H1 (cell line): ENCODE measurements around the gene LRRTM4. TPM values are rescaled to one million over a fixed set of nuclear protein-coding genes. Genes with fewer than 3 reads are reported as not detected.

Experiments used
- CHD7 ChIP-seq: fragments of 300-600 bp; sonication (generic); IDR thresholded peaks from 2 replicates; pipeline ENCODE4 v1.7.1; 2012; ENCODE audit warnings: low read length, moderate library complexity, mild to moderate bottlenecking, inconsistent platforms; ENCODE audit not compliant: insufficient replicate concordance
- FOSL1 ChIP-seq: IDR thresholded peaks from 2 replicates; pipeline ENCODE4 v1.6.1; 2011; ENCODE audit warnings: mild to moderate bottlenecking, low read depth, low read length, moderate library complexity; ENCODE audit not compliant: insufficient read depth
- GTF2F1 ChIP-seq: IDR thresholded peaks from 2 replicates; pipeline ENCODE4 v1.6.1; 2012; ENCODE audit warnings: low read depth, low read length, improper control_type of control experiment, borderline replicate concordance
- PHF8 ChIP-seq: fragments of 200-600 bp; sonication (generic); conservative IDR thresholded peaks from 2 replicates; pipeline ENCODE4 v1.7.1; 2012; ENCODE audit warnings: low read depth, mild to moderate bottlenecking, inconsistent platforms, low read length, moderate library complexity
- RXRA ChIP-seq: IDR thresholded peaks from 2 replicates; pipeline ENCODE4 v1.6.1; 2011; ENCODE audit warnings: low read depth, mild to moderate bottlenecking, low read length, moderate library complexity; ENCODE audit not compliant: insufficient read depth
- SP2 ChIP-seq: IDR thresholded peaks from 2 replicates; pipeline ENCODE4 v1.6.1; 2012; ENCODE audit warnings: mild to moderate bottlenecking, low read length, inconsistent platforms
- polyA plus RNA-seq, 7 experiments: library from polyadenylated mRNA; depleted of rRNA in 3 of 7; stranded (reverse) in 5 of 7; unstranded in 2 of 7; fragments of >200 nt in 5 of 7; fragments of 200-250 nt in 2 of 7; gene quantifications; 1 replicate in 5 of 7; 2 replicates in 1 of 7; 4 replicates in 1 of 7; pipeline versions ENCODE4 v1.2.1 to v1.2.3, GENCODE V29; 2011 to 2013; ENCODE audit warnings: missing spikeins in 2 of 7, mixed read lengths in 2 of 7
- total RNA-seq: library from RNA; stranded (reverse); fragmentation: NEBNext Ultra II Directional; extraction: Animal tissue kit (Norgen Biotek cat#: 25700); gene quantifications from 2 replicates; pipeline ENCODE4 v1.2.1, GENCODE V29; 2021

The LRRTM4 gene
- total and polyA plus RNA-seq, 2 of the 8 experiments (the other 6 are each of a cell fraction or from before 2014, with no cell fraction given): 3.6 to 9.5 TPM

- TF ChIP-seq CHD7: no peak
- no peak for TF ChIP-seq FOSL1
- no peak for TF ChIP-seq RXRA
- no peak for TF ChIP-seq GTF2F1
- no peak for TF ChIP-seq PHF8
- TF ChIP-seq SP2: no peak
Observed at GRCh38 chr2:76985387-76986136, 536.6 kb downstream of the LRRTM4 start (continued).
